NB4 (cell line): ENCODE measurements around the gene CAPG.

ENCODE experiments used
- MYC ChIP-seq: IDR thresholded peaks from 2 replicates; pipeline ENCODE4 v1.6.1; 2011; ENCODE audit warnings: low read depth, low read length
- POLR2A ChIP-seq: IDR thresholded peaks from 2 replicates; pipeline ENCODE4 v1.6.1; 2011; ENCODE audit warnings: mild to moderate bottlenecking; ENCODE audit not compliant: insufficient read length; ENCODE audit errors: extremely low read depth
- TF ChIP-seq, protein P1 (sequence below): IDR thresholded peaks from one replicate; pipeline ENCODE4 v1.5.1; 2012; ENCODE audit warnings: low read depth, low read length
- TF ChIP-seq, protein P2 (sequence below): IDR thresholded peaks from 2 replicates; pipeline ENCODE4 v1.6.1; 2011; ENCODE audit warnings: low read depth, low read length

DNA sequence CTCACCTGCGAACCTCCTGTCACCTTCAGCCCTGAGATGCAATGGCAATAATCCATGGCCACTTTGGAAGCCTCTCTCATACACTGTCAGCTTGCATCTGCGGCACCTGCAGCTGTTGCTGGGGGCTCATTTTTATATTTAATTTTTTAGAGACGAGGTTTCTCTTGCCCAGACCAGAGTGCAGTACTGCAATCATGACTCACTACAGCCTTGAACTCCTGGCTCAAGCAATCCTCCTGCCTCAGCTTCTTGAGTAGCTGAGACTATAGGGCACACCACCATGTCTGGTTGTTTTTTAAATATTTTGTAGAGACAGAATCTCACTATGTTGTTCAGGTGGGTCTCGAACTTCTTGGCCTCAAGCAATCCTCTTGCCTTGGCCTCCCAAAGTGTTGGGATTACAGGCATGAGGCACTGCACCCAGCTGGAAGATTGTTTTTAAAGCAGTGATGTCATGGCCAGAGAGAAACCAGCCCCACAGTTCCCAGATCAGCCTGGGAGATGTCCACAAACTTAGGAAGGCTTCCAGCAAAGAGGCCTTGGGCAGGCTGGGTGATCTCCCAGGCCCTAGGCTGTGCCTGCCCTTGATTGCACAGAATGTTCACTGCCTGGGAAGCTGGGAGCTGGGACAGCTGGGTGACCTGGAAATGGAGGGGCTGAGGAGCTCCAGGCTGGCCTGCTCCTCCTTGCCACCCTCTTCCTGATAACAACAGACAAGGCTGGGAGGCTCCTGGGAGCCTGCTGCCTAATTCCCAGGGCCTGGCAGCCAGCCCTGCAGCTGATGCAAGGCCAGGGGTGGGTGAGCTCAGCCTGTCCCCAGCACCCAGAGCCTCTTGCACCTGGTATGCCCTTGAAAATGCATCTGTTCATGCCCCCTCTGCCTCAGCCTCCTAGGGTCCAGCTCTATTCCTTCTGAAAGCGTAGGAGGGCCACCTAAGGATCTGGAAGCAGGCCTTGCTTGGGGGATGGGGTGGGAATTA is 35.4 kb upstream of the CAPG start:
- no peak for TF ChIP-seq POLR2A
- TF ChIP-seq, protein P1, sequence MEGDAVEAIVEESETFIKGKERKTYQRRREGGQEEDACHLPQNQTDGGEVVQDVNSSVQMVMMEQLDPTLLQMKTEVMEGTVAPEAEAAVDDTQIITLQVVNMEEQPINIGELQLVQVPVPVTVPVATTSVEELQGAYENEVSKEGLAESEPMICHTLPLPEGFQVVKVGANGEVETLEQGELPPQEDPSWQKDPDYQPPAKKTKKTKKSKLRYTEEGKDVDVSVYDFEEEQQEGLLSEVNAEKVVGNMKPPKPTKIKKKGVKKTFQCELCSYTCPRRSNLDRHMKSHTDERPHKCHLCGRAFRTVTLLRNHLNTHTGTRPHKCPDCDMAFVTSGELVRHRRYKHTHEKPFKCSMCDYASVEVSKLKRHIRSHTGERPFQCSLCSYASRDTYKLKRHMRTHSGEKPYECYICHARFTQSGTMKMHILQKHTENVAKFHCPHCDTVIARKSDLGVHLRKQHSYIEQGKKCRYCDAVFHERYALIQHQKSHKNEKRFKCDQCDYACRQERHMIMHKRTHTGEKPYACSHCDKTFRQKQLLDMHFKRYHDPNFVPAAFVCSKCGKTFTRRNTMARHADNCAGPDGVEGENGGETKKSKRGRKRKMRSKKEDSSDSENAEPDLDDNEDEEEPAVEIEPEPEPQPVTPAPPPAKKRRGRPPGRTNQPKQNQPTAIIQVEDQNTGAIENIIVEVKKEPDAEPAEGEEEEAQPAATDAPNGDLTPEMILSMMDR: no peak
- no peak for TF ChIP-seq MYC
- TF ChIP-seq, protein P2, sequence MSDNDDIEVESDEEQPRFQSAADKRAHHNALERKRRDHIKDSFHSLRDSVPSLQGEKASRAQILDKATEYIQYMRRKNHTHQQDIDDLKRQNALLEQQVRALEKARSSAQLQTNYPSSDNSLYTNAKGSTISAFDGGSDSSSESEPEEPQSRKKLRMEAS: no peak
